Ishikawa (cell line): ENCODE results near the gene ST6GALNAC2.

Experiments
- CEBPB ChIP-seq: IDR thresholded peaks from 2 replicates; pipeline ENCODE4 v1.6.1; 2012
- CREB1 ChIP-seq: IDR thresholded peaks from 2 replicates; pipeline ENCODE4 v1.6.1; 2012; ENCODE audit warnings: low read depth
- EGR1 ChIP-seq: IDR thresholded peaks from 2 replicates; pipeline ENCODE4 v1.6.1; 2012
- EP300 ChIP-seq: IDR thresholded peaks from 2 replicates; pipeline ENCODE4 v1.6.1; 2012; ENCODE audit warnings: borderline replicate concordance
- FOXM1 ChIP-seq: IDR thresholded peaks from 2 replicates; pipeline ENCODE4 v1.6.1; 2012; ENCODE audit warnings: low read depth, borderline replicate concordance
- MAX ChIP-seq: IDR thresholded peaks from 2 replicates; pipeline ENCODE4 v1.6.1; 2012
- NFIC ChIP-seq: IDR thresholded peaks from 2 replicates; pipeline ENCODE4 v1.6.1; 2012
- RAD21 ChIP-seq: IDR thresholded peaks from 2 replicates; pipeline ENCODE4 v1.6.1; 2012; ENCODE audit warnings: low read depth
- REST ChIP-seq: IDR thresholded peaks from 2 replicates; pipeline ENCODE4 v1.6.1; 2012; ENCODE audit warnings: low read depth, mild to moderate bottlenecking
- TAF1 ChIP-seq: IDR thresholded peaks from 2 replicates; pipeline ENCODE4 v1.6.1; 2012; ENCODE audit warnings: low read depth, mild to moderate bottlenecking
- TCF12 ChIP-seq: IDR thresholded peaks from 2 replicates; pipeline ENCODE4 v1.6.1; 2012; ENCODE audit warnings: low read depth
- TEAD4 ChIP-seq: IDR thresholded peaks from 2 replicates; pipeline ENCODE4 v1.6.1; 2012
- USF1 ChIP-seq: IDR thresholded peaks from 2 replicates; pipeline ENCODE4 v1.6.1; 2012
- YY1 ChIP-seq: IDR thresholded peaks from 2 replicates; pipeline ENCODE4 v1.6.1; 2012; ENCODE audit warnings: low read depth
- ZBTB7A ChIP-seq: IDR thresholded peaks from 2 replicates; pipeline ENCODE4 v1.6.1; 2012; ENCODE audit warnings: low read depth

Gene ST6GALNAC2

GRCh38 chr17:76588182-76588581, 2.5 kb upstream of the ST6GALNAC2 start:
- TF ChIP-seq USF1 (no peak), REST (no peak), CEBPB (no peak), ZBTB7A (no peak), EP300 (no peak), EGR1 (no peak), TAF1 (no peak), NFIC (no peak), YY1 (no peak), RAD21 (no peak), TCF12 (no peak), TEAD4 (no peak), CREB1 (no peak), FOXM1 (no peak), MAX (no peak)

- TF ChIP-seq EGR1 (no peak), MAX (no peak), CREB1 (no peak), ZBTB7A (no peak), FOXM1 (no peak)
These were observed 1.3 kb upstream of the ST6GALNAC2 start for GRCh38 chr17:76586741-76587487.

- no peak for TF ChIP-seq USF1
- TF ChIP-seq RAD21 = no peak
- no peak for TF ChIP-seq NFIC
- TF ChIP-seq ZBTB7A = no peak
These were observed 519 bp downstream of the ST6GALNAC2 start for GRCh38 chr17:76585033-76585648.

GRCh38 chr17:76584427-76585032, 1.1 kb downstream of the ST6GALNAC2 start:
- TF ChIP-seq CEBPB = no peak
- TF ChIP-seq REST = no peak
- TF ChIP-seq FOXM1 = no peak
- TF ChIP-seq TCF12 = no peak
- TF ChIP-seq EP300 = no peak
- no peak for TF ChIP-seq EGR1
- TF ChIP-seq ZBTB7A = no peak
- TF ChIP-seq CREB1 = no peak
- no peak for TF ChIP-seq RAD21
- no peak for TF ChIP-seq NFIC
- TF ChIP-seq USF1 = no peak
- TF ChIP-seq TAF1 = no peak

GRCh38 chr17:76582660-76583059, 3.0 kb downstream of the ST6GALNAC2 start:
- no peak for TF ChIP-seq CREB1
- no peak for TF ChIP-seq REST
